ENCODE data around the gene ABHD17C. TPM values are rescaled to one million over a fixed set of nuclear protein-coding genes. Genes with fewer than 3 reads are reported as not detected.
A peak's percentile ranks its signal among the peaks of the same experiment; 100 is the strongest.
"Not testable (repeated sequence)": the region's sequence is repeated elsewhere in the genome, so short reads cannot be mapped to it uniquely, and the experiment has no call there.

ABHD17C gene
- total RNA-seq = 1.6 TPM

- DNase-seq (ENCODE audit: low read depth in 2 of 3, low spot score in 2 of 3) = peak; percentile 6 to 42 (median 39)
These were observed at the start of gene ABHD17C for GRCh38 chr15:80695099-80695910. Gene ABHD17C (plus strand): TSS chr15:80695310. CDS start chr15:80695430, 120 bp downstream.

- DNase-seq (ENCODE audit: low read depth in 2 of 3, low spot score in 2 of 3) = no peak
These were observed 49.5 kb upstream of the ABHD17C start for GRCh38 chr15:80645494-80646065.

DNA sequence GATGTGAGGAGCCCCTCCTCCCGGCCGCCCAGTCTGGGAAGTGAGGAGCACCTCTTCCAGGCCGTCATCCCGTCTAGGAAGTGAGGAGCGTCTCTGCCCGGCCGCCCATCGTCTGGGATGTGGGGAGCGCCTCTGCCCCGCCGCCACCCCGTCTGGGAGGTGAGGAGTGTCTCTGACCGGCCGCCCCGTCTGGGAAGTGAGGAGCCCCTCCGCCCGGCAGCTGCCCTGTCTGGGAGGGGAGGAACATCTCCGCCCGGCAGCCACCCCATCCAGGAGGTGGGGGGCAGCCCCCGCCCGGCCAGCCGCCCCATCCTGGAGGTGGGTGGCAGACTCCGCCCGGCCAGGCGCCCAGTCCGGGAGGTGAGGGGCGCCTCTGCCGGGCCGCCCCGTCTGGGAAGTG, 47.7 kb upstream of the ABHD17C start:
- not testable (repeated sequence) for DNase-seq (ENCODE audit: low read depth in 2 of 3, low spot score in 2 of 3)

- DNase-seq (ENCODE audit: low read depth in 2 of 3, low spot score in 2 of 3) = no peak
These were observed 40.8 kb upstream of the ABHD17C start for GRCh38 chr15:80654299-80654698.

- DNase-seq (ENCODE audit: low read depth in 2 of 3, low spot score in 2 of 3) = no peak
These were observed 35.7 kb upstream of the ABHD17C start for GRCh38 chr15:80659375-80659774.

- no peak for DNase-seq (ENCODE audit: low read depth in 2 of 3, low spot score in 2 of 3)
These were observed 35.0 kb upstream of the ABHD17C start for GRCh38 chr15:80660119-80660518.

DNA sequence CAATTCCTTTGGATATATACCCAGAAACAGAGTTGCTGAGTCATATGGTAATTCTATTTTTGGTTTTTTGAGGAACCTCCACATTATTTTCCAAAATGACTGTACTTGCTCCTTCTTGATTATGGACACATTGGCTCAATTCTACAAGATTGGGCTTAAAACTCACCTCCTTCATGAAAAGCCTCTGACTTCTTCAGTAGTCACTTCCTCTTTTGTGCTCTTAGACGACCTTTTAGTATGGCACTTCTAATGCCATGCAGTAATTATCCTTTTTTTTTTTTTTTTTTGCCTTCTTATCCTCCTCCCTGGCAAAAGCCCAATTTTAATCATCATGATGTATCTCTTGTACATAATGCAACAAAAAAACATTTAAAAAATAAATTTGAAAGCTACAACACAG, 33.0 kb upstream of the ABHD17C start:
- peak in 1 of 3 donors; percentile 12 for DNase-seq (ENCODE audit: low read depth in 2 of 3, low spot score in 2 of 3)

- DNase-seq (ENCODE audit: low read depth in 2 of 3, low spot score in 2 of 3) = no peak
These were observed 32.2 kb upstream of the ABHD17C start for GRCh38 chr15:80662757-80663553.

- DNase-seq (ENCODE audit: low read depth in 2 of 3, low spot score in 2 of 3) = no peak
These were observed 30.0 kb upstream of the ABHD17C start for GRCh38 chr15:80665151-80665550.

GRCh38 chr15:80667936-80668335, 27.2 kb upstream of the ABHD17C start:
- DNase-seq (ENCODE audit: low read depth in 2 of 3, low spot score in 2 of 3) = no peak

- no peak for DNase-seq (ENCODE audit: low read depth in 2 of 3, low spot score in 2 of 3)
These were observed 26.4 kb upstream of the ABHD17C start for GRCh38 chr15:80668546-80669236.

DNA sequence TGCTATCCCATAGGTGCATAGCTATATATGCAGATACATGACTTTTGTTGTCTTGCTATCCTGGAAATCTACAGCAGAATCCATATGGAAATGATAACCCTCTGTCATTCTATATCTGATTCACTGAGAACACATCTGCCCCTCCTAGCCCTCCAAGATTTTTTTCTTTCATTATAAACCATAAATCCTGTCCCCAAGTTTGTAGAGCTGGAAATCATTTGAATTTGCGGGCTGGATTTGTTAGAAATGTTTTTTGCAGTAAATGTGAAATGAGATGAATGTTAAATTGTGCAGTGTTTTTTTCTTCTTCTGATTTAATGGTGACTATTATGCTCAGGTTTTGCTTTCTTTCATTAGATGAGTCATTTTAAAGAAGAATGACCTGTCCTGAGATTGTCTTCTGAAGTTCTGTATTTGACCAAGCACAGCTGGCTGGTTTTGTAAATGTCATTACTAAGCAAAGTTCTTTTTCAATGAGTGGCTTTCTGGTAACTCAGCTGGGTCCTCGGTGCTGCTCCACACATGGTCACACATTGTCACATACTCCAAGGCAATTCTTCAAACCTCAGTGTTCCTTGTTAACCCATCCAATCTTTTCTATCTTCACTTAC, 25.3 kb upstream of the ABHD17C start:
- DNase-seq (ENCODE audit: low read depth in 2 of 3, low spot score in 2 of 3) = no peak

GRCh38 chr15:80673561-80674244, 21.4 kb upstream of the ABHD17C start:
- DNase-seq (ENCODE audit: low read depth in 2 of 3, low spot score in 2 of 3) = peak in 2 of 3 donors; percentile 5 to 17

- DNase-seq (ENCODE audit: low read depth in 2 of 3, low spot score in 2 of 3) = peak in 2 of 3 donors; percentile 56 to 67
These were observed 20.9 kb upstream of the ABHD17C start for GRCh38 chr15:80674245-80674614.

DNA sequence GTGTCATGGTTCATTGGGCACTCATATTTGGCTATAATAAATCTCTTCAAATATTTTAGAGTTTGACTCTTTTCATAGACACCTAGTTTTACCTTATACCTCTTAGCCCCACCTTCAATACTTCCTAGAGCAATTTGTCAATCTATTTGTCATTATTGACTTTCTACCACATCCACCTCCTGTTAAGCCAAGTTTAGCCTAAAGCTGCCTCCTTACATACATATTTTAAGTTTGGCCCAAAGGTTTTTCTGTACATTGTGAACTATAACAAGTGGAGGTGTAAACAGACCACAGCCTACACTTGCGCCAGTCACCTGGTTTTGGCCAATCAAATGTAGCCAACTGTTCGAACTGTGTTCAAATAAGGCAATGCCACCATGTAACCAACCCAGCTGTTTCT, 18.1 kb upstream of the ABHD17C start:
- DNase-seq (ENCODE audit: low read depth in 2 of 3, low spot score in 2 of 3) = no peak

GRCh38 chr15:80679167-80679803, 15.8 kb upstream of the ABHD17C start:
- no peak for DNase-seq (ENCODE audit: low read depth in 2 of 3, low spot score in 2 of 3)

DNA sequence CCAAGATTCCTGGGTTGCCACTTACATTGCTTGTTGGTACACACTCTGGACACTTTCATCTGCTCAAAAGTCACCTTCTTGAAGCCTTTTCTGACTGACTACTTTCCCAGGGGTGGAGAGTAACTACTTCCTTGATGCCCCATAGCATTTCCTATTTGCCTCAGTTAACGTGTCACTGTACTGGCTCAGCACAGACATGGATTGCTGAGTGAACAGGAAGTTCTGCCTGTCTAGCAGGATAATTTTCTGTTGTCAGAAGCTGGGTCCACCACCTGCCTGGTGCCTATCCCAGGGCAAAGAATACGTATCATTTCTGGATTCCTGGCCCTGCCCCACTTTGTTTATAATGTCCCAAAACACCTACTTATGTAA, 15.3 kb upstream of the ABHD17C start:
- no peak for DNase-seq (ENCODE audit: low read depth in 2 of 3, low spot score in 2 of 3)

DNA sequence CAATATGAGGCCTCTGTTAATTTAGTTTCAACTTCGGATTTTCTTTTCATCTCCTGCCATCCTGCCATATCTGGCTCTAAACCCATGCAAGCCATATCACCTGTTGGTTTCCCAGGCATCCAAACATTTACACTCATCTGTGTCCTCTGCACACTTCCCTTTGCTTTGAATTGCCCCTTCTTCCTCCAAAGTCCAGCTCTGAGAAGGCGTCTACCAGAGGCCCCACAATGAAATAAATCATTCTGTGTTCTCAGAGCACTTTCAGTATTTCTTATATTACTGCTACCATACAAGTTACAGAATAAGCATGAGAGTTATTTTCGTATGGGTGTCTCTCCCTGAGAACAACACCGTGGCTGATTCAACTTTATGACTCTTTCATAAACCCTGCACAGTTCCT, 12.9 kb upstream of the ABHD17C start:
- no peak for DNase-seq (ENCODE audit: low read depth in 2 of 3, low spot score in 2 of 3)

DNA sequence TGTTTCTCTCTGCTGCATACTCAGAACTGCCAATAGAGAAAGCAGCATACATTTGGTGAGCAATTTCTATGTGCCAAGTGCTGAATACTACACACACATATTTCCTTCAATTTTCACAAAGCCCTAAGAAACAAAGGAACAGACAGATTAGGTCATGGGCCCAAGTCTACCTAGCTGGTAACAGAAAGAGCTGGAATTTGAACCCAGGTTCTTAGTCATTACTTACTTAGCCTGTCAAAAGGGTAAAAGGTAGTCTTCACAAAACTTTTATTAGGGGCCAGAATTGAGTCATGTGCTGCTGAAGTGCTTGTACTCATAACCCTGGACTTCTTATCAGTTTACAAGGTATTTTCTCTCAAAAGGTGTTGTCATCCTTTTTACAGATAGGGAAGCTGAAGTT, 10.4 kb upstream of the ABHD17C start:
- DNase-seq (ENCODE audit: low read depth in 2 of 3, low spot score in 2 of 3) = no peak

DNA sequence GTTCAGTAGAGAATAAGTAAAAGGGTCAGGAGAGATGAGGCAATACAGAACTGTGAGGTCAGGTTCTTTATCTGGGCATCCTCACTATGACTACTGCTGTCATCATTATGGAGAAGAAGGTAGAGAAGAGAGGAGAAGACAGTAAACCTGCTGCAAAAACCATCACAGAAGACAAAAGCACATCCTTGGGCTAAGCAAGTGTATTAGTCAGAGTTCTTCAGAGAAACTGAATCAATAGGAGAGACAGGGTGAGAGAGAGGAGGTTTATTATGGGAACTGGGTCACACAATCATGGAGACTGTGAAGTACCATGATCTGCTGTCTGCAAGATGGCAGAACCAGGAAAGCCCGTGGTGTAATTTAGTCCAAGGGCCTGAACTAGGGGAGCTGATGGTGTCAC, 9.5 kb upstream of the ABHD17C start:
- no peak for DNase-seq (ENCODE audit: low read depth in 2 of 3, low spot score in 2 of 3)

Measured in hematopoietic multipotent progenitor cell (in vitro differentiated cells).